C1 segment of cervical spinal cord (tissue), 14 donors: ENCODE data around the gene NID1.
A peak's percentile ranks its signal among the peaks of the same experiment; 100 is the strongest.

Experiments used
- DNase-seq, 14 donors: peaks; one replicate each; lab custom pipeline; 2025; lab: John Stamatoyannopoulos, UW

NID1 gene

GRCh38 chr1:235960809-235961208 is 104.1 kb downstream of the NID1 start:
- DNase-seq: no peak

- DNase-seq: no peak
These were observed 106.9 kb downstream of the NID1 start for GRCh38 chr1:235958021-235958420.

DNA sequence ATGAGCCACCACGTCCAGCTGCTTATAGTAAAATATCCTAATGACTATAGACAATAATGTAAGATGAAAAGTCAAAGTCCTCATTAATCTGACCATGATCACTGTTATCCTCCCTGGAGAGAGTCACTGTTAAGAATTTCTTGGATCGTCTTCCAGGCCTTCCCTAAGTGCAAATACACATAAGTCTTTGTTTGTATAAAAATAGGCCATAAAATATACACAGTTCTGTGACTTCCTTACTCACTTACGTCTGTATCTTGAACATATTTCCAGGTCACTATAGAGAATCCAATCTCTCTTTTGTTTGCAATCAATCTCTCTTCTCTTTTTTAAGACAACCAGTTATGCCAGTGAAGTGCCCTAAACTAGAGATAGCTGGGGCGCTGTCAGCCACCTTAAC is 109.1 kb downstream of the NID1 start:
- DNase-seq: no peak

- DNase-seq: peak in 6 of 14 donors; percentile 9 to 56 (median 34)
These were observed 110.3 kb downstream of the NID1 start for GRCh38 chr1:235954306-235955283.

GRCh38 chr1:235953801-235954200 is 111.1 kb downstream of the NID1 start:
- DNase-seq: no peak

GRCh38 chr1:235952950-235953615 is 111.8 kb downstream of the NID1 start:
- no peak for DNase-seq

DNA sequence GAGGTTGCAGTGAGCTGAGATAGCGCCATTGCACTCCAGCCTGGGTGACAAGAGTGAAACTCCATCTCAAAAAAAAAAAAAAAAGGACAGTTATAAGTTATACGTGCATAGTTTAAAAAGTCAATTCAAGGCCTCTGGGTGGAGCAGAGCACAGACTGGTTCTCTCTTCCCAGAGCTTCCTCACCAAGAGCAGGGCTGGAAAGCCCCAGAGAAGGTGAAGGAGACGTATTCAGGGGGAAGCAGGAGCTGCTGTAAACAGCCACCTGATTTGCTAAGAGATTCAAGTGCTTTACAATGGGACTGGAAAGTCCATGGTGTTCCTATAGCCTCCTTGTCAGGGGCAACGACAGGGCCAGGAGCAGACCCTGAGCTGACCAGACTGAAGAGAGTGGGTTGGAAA is 113.2 kb downstream of the NID1 start:
- DNase-seq: no peak

GRCh38 chr1:235950318-235950717 is 114.6 kb downstream of the NID1 start:
- no peak for DNase-seq

- DNase-seq: no peak
These were observed 116.0 kb downstream of the NID1 start for GRCh38 chr1:235948774-235949427.

GRCh38 chr1:235947989-235948388 is 116.9 kb downstream of the NID1 start:
- no peak for DNase-seq

- peak in 1 of 14 donors; percentile 39 for DNase-seq
These were observed 118.3 kb downstream of the NID1 start for GRCh38 chr1:235946571-235946981.

DNA sequence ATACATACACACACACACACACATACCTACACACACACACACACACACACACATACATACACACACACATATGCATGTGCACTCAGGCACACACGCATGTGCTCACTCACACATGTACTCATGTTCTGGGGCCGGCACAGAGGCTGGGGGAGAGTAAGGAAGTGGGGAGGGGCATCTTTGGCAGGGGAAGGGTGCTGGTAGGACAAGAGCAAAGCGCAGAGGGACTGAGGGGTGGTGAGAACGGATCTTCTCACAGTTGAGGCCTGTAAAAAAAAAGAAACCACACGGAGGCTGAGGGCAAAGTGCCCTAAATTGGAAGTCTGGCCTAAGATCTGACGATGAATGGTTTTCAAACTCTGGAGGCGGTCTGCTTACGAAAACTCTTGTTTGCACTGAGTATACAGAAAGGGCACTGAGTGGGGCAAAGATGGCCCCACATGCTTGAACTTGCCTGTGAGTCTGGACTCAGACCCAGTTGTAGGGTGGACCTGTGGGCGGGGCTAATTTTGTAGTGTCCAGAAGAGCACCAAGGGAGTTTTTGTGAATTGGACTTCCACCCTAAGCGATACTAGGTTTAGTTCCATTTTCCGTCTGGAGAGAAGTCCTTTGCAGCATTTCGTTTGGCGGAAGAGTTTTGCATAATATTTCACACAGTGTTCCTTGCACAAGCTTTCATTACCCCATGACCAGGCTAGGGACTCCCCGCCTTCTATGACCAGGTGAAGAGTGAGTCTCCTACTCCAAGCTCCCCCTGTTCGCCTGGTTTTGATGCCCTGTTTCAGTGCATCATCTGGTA is 118.9 kb downstream of the NID1 start:
- DNase-seq: peak in 1 of 14 donors; percentile 20

GRCh38 chr1:235943581-235944114 is 121.2 kb downstream of the NID1 start:
- no peak for DNase-seq

GRCh38 chr1:235942979-235943575 is 121.8 kb downstream of the NID1 start:
- DNase-seq: no peak

- no peak for DNase-seq
These were observed 122.3 kb downstream of the NID1 start for GRCh38 chr1:235942625-235942934.

- DNase-seq: no peak
These were observed 122.8 kb downstream of the NID1 start for GRCh38 chr1:235941876-235942624.

DNA sequence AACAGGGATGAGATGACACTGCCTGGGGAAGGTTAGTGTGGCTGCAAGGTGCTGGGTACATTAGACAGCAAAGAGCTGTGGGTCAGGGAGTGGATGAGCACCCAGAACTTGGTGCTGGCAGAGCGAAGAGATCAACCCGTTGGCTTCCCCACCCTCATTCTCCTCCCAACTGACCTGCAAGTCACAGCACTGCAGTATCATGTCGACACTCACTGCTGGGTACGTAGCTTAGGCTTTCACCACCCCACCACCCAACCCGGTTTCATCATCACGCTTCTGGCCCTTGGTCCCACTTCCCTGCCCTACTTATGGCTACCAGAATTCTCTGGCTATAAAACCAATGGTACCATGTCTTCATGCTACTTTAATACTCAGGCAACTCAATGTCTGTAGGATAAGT is 124.6 kb downstream of the NID1 start:
- no peak for DNase-seq

- no peak for DNase-seq
These were observed 125.5 kb downstream of the NID1 start for GRCh38 chr1:235939480-235939775.

- no peak for DNase-seq
These were observed 126.0 kb downstream of the NID1 start for GRCh38 chr1:235938709-235939479.

DNA sequence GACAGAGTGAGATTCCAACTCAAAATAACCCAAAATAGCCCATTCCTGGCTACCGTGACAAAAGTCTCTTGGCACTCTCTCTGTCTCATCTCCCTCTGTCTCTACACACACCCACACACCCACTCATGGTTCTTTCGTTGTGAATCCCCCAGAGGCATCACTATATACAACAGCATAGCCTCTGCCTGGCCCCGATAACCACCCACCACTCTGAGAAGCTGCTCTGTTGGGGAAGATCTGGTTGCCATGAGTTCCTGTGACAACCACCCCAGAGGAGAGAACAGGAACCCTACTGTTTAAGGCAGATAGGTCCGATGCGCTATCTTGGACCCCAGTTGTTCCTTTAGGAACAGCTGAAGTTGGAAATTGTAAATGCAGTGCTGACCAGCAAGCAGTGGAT is 127.8 kb downstream of the NID1 start:
- DNase-seq: no peak
